NCI-H1092 (cell line): ENCODE measurements around the gene CHST13.

Experiments
- DNase-seq: peaks from one replicate; lab custom pipeline; 2025; lab: John Stamatoyannopoulos, UW

Gene CHST13

GRCh38 chr3:126509597-126510307 lies 14.2 kb upstream of the CHST13 start:
- DNase-seq: no peak

DNA sequence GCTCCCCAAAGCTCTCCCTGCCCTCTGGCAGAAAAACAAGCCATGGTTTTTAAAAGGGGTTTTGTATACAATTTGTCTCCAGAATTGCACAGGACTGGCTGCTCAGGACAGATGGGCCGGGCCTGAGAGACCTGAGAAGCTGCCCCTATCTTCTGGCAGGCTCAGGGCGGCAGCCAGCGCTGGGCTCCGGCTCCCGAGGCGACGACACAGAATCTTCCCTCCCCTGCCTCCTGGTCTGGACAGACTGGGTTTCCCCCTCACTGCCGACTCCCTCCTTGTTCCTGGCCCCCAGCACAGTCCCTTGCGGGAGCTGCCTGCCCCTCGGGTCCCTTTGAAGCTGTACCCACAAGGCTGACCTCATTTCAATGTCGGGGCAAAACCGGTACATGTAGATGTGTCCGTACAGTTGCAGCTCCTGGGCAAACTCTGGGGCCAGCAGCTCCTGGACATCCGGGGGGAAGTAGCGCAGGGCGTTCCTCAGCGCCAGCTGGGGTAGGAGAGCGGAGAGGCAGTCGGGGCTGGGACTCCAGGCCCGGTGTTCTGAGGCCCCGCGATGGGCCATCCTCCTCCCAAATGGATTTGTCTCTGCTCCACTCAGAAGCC lies 13.5 kb upstream of the CHST13 start:
- no peak for DNase-seq

GRCh38 chr3:126511291-126511690 lies 12.7 kb upstream of the CHST13 start:
- DNase-seq: no peak

GRCh38 chr3:126512026-126512425 lies 11.9 kb upstream of the CHST13 start:
- DNase-seq: no peak

GRCh38 chr3:126512916-126513650 lies 10.9 kb upstream of the CHST13 start:
- DNase-seq: no peak

DNA sequence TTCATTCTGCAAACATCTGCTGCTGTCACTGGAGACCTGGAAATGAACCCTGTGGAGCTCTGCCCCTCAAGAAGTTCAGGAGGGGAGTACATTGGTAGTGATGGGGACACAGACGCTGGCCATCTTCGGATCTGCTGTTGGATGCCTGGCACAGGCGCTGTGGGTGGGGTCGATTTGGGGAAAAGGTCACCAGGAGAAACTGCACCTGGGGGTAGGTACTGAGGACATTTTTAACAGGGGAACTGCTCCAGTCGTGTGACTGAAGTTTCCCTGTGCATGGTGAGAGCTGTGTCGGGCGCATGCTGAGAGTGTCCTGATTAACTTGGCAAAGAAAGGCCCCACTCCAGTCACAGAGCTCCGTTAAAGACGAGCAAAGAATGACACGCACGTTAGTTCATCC lies 9.8 kb upstream of the CHST13 start:
- DNase-seq: no peak

DNA sequence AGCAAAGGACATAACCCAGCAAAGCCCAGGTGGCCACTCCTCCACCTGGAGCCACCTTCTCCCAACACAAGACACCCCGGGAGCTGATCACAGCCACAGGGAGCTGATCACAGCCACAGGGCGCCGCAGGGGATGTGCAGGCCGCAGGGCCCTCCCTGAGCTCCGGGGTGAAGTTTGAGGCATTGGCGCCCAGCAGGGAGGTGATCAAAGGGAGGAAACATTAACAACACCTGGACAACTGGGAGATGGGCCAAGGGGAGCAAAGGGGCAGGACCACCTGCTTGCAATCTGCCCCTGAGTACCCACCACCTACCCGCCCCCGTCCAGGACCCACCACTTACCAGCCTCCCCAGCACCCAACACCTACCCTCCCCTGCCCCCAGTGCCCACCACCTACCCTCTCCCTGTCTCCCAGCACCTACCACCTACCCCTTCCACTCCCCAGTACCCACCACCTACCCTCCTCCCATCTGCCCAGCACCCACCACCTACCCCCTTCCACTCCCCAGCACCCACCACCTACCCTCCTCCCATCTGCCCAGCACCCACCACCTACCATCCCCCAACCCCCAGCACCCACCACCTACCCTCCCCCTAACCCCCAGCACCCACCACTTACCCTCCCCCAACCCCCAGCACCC lies 8.8 kb upstream of the CHST13 start:
- no peak for DNase-seq

- DNase-seq: no peak
Observed at GRCh38 chr3:126516152-126516935, 7.6 kb upstream of the CHST13 start.

- DNase-seq: no peak
Observed at GRCh38 chr3:126516936-126517290, 7.0 kb upstream of the CHST13 start.

DNA sequence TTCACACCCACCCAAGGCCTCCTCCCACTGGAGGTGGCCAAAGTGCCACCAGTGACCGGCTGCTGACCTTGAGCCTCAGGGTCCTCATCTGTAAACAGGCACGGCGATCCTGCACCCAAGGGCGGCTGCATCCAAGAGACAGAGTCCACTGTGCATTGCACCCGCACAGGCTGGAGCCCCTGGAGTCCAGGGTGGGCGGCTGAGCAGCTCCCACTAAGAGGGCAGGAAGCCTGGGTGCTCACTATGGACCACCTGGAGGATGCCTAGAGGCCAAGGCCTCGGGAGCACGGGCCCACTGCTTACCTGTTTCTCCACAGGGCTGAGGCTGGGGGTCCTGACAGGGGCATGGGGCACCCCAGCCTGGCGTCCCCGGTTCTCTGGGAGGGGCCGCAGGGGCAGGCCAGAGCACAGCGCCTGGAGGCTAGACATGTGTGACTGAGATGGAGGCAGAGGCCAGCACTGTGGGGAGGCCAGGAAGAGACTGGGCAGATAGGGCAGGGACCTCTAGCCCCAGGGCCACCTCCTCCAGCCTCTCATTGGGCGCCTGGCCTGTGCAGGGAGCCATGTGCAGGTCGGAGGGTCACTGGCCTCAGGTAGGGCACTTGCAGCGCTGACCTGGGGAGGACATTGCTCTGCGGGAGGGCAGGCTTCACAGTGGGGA lies 6.5 kb upstream of the CHST13 start, which contains the start of gene UROC1:
Gene UROC1 (minus strand): TSS at position 483 of the 661 bp plus-strand sequence. CDS start 54 bp downstream, at position 429.
- no peak for DNase-seq

- DNase-seq: no peak
Observed at GRCh38 chr3:126517986-126518778, 5.8 kb upstream of the CHST13 start.

- DNase-seq: no peak
Observed at GRCh38 chr3:126518779-126519177, 5.2 kb upstream of the CHST13 start.

DNA sequence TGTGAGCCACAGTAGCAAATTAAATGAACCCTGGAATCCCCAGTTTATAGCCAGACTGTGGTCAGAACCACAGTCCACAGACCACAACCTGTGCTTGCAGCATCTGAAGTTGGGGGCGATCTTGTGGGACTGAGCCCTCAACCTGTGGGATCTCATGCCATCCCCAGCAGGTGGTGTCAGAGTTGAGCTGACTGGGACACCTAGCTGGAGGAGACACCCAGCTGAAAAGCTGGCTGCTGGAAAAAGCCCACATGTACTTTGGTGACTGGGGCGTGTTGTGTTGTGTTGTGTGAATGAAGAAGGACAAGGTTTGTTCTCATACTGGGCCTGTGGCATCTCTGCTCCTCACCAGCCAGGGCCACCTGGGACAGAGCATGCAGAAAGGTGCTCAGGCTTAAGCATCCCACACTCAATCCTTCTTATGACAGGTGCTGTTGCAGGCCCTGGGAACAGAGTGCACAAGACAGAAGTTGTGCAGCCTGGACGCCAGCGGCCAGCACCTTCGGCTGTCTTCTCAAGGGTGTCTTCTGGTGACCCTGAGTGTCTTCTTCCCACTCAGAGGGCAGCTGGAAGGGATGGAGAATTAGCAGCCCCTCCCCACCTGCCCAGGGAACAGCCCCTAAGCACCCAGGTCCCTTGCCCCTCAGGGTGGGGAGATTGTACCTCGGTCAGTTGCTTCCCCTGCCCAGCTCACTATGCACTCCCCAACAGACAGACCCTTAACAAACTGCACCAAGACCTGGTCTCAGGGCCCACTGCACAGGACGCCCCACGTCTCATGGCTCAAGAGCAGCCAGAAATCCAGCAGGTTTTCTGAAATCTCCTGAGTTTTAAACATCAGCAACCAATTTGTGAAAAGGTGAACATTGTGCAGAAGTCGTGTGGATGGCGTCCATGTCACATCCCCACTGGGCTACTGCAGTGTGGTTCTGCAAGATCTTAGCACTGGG lies 4.2 kb upstream of the CHST13 start:
- no peak for DNase-seq

DNA sequence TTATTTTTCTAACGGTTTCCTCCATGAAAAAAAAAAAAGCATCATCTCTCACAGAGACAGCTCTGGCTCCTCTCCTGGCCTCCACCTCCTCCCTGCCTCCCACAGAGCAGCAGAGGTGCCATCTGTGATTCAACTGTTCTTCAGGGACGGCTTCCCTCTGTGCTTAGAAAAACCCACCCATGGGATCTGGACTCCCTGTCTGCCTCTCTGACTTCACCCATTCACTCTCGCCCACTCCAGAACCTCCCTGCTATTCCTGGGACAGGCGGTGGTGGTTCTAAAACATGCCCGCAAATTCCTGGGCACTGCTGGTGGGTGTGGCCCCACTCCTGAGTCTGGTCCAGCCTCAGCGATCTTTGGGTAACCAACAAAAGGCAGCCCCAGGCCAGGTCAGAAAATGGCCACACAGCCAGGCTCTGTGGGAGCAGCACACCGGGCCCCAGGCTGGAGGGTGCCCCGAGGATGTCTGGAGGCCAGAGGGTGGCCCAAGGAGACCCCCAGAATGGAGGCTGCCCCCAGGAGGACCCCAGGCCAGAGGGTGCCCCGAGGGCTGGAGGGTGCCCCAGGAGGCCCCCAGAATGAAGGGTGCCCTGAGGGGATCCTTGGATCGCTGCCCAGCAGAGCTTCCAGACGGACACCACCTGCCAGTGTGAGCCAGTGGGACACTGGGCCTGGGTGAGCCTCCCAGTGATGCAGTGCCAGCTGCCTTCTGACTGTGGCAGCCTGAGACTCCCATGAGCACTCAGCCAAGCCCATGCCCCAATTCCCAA lies 2.6 kb upstream of the CHST13 start:
- no peak for DNase-seq

DNA sequence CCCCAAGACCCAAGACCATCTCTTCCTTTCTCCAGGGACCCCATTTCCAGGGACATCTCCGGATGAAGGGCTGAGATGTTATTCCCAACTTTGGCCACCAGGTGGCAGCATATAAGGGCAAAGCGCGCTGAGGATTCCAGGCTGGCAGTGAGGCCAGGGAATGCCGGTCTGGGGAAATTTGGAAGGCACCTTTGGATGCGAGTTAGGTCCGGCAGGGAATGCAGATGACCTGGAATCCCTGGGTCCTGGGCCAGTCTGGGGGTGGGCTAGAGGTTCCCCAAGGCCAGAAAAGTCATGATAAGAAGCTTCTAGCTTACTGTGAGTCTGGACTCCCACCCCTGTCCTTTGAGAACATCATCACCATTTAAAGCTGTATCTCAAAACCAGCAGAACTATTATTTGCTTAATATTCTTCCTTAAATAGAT lies 1.6 kb upstream of the CHST13 start:
- peak; percentile 29 for DNase-seq

GRCh38 chr3:126524429-126524988 lies 554 bp downstream of the CHST13 start:
- no peak for DNase-seq

- DNase-seq: no peak
Observed at GRCh38 chr3:126525091-126525852, 1.3 kb downstream of the CHST13 start.
